ENCODE data around the gene MUC5B.

The MUC5B gene

DNA sequence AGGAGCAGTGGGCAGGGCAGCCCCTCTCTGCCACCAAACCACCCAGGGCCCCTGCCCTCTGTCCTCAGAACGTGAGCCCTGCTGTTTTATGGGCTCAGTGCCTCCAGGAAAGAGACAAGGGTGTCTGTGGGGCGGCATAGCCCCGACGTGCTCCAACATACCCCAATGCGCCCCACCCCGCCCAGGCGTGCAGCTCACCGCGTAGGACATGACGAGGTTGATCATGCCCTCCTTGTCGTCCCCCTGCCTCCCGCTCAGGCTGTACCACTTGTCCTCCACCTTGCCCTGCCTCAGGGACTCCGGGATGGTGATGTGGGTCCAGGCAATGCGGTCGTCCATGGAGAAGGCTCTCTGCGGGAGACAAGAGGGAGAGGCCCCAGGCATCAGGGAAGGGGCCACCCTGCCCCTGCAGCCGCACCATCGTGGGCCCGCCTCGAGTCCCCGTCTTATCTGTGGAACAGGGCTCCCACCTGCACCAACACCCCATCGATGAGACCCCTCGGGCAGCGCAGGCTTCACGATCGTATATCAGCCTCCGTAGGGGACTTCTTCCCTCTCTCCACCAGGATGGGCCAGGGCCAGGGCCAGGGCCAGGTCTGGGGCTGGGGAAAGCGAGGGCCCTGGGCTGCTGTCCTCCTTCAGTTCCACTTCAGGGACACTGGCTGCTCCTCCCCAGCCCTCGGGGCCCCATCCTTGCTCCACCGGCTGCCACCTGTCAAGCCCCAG lies 65.7 kb downstream of the MUC5B start:
- no peak for DNase-seq

DNA sequence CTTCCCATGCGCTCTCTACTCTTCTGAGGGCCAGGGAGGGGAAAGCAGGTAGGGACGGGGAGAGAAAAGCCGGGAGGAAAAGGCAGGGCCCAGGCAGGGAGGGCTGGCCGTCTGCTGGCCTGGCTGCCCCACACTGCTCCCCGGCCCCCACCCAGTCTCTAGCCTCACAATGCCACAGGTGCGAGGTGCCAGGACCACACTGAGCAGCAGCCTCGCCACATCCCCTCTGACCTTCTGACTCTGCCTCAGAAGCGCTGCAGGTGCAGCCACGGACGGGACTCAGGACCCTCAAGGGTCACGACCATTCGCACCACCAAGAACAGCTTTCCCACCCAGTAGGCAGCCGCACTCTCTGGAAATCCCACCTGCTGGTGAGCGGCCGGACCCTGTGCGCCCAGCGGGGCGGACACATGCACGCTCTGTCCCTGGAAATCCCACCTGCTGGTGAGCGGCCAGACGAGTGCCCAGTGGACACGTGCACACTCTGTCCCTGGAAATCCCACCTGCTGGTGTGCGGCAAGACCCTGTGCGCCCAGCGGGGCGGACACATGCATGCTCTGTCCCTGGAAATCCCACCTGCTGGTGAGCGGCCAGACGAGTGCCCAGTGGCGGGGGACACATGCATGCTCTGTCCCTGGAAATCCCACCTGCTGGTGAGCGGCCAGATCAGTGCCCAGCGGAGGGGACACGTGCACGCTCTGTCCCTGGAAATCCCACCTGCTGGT lies 66.5 kb downstream of the MUC5B start:
- DNase-seq = no peak

DNA sequence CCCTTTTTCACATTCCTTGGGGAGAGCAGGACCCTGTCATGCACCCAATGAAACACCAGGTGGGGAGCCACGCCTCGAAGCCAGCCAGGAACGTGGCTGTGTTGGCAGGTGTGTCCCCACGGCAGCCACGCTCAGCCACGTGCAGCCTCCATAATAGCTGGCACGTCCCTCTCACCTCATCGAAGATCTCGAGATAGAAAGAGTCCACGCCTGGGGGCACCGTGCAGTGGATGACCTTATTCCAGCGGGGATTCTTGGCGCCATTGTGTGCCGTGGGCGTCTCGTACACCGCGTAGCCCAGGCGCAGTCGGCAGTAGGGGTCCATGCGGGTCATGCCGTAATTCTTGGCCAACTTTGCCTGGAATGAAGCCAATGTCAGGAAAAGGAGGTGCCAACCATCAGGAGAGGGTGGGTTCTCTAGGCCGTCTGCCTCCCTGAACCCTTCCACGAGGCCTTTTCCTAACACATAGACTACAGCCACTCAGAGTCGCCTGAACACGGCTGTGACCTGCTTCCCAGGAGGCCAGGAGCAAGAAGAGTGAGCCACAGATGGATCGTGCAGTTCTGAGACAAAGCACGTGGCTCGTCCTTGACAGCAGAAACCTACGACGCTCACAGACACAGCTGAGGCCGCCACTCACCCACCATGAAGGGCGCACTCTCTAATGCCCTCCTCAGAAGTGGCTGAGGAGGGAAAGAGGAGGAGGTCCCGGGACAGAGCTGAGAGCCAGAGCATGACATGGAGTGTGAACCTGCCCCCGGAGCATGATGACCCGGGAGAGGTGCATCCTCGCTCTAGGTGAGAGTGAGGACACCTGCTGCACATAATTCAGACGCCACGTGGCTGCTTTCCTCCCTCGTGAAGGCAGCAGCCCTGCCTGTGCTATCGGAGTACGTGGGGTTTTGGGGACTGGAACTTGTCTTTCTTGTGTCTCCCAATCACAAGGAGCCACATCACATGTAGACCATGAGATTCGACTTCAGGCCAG lies 67.5 kb downstream of the MUC5B start:
- no peak for DNase-seq

DNA sequence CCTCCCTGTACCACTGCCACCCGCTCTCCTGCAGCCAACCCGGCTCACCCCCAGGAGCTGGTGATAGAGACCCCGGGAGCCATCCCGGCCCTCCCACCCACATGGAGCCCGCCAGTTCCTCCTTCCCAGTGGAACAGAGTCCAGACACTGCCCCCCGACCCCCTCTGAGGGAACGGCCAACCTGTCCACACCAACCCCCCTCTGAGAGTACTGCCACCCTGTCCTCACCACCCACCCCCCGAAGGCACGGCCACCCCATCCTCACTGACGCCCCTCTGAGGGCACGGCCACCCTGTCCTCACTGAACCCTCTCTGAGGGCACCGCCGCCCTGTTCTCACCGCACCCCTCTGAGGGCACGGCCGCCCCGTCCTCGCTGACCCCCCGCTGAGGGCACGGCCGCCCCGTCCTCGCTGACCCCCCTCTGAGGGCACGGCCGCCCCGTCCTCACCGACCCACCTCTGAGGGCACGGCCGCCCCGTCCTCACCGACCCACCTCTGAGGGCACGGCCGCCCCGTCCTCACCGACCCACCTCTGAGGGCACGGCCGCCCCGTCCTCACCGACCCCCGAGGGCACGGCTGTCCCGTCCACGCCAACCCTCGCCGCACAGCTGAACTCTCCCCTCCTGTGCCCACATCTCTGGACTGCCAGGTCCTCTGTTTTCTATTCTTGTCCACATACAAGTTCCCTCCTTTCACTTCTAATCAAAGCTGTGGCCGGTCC lies 68.6 kb downstream of the MUC5B start:
- no peak for DNase-seq

DNA sequence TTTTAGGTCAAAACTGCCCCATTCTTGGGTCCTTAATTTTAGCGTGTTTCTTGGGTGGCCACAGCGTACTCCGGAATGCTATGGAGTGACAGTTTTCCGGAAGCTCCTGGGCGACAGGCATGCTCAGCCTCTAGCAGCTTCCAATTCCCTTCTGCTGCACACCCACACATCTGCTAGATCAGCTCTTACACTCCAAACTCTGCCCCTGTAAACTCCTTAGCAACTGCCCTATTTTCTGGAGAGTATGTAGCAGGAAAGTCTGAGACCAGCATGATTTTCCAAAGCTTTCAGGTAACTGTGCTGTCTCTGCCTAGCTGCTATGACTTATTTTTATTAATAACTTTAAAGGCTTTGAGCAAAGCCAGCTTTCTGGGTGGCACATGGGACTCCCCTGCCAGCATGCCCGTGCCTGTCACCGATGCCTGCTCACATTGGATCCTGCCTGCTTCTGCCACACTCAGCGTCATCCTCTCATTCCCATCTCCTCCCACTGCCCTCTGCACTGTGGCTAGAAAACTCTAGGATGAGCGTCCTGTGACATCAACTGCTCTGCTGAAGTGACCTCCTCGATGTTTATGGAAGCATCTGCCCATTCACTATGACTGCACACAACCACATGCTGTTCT lies 69.3 kb downstream of the MUC5B start:
- no peak for DNase-seq

DNA sequence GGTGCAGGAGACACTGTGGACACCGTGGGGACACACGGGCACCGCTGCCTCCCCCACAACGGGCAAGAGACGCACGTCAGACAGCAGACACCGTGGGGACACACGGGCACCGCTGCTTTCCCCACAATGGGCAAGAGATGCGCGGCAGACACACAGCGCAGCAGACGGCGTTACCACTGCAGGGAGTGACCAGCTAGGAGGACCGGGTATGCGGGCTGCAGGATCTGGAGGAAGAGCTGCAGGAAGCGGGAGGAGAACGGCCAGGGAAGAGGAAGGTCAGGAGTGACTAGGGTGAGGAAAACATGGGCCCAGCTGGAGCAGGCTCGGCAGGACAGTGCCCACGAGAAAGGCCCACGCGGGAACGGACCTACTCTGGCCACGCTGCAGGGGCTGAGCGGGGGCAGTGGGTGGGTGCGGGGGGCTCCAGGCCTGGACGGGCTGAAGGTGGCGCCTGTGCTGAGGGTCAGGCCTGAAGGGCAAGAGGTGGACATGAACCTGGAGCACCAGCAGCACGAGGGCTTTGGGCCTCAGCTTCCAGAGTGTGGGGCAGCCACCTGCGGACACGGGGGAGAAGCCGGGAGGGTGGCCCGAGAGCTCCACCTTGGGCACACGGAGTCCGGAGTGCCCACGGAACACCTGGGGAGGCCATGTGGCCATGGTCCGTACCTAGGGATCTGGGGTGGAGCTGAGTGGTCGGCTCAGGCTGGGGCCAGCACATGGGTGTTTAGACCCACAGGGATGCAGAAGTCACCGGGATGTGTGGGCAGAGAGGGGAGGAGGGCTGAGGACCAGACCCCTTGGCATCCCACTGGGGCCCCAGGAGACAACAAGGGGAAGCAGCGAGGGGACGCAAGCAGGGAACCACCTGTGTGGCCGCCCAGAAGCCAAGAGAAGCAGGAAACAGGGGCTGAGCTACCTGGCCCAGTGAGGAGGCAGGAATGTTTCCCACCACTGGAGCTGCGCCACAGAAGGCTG lies 70.1 kb downstream of the MUC5B start:
- DNase-seq = no peak

DNA sequence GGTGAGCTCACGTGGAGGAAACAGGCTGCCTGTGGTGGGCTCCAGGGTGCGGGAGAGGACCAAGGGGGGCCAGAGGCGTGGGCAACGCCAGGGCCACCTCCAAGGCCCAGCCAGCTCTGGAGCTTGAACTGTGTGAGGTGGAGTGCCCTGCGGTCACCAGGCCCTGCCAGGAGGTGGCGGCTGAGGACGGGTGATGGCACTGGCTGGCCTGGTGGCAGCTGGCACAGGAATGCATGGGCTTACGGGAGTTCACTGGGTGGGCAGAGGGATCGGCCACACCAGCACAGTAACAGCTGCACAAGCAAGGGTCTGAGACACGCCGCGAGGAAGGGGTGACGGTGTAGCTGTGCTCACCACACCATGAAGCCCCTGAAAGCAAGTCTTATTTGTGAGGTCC lies 70.8 kb downstream of the MUC5B start:
- DNase-seq = no peak

DNA sequence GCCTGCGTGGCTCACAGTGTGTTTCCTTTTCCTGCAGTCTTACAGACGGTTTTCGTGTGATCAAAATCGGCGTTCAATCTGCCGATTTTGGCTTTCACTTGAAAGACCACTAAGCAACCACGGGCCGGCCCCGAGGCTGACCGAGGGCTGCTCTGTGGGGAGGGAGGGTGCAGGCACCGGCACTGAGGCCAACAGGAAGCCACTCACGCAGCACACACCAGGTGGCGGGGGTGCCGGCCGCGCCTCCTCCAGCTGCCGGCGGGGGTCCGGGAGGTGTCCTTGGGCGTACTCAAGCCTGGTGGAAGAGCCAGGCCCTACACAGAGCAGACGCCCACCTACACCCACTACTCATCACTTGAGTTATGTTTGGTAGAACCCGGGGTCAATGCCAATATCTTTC lies 72.2 kb downstream of the MUC5B start:
- DNase-seq = no peak

DNA sequence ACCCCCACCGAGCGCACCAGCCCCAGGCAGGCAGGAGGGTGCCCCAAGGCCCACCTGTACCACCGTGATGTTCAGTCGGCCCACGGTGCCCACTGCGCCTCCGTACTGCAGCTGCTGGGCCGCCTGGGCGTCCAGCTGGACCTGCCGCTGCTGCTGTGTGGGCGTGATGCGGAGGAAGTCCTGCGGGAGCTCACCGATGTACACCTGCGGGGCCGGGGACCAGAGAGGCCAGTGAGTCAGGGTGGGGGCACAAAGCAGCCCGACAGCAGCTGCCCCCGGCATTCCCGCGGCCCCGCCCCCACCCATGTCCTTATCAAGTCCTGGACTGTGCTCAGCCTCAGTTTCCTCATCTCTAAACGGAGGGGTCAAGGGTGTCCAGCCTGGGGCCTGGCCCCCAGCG lies 72.7 kb downstream of the MUC5B start:
- DNase-seq = no peak

DNA sequence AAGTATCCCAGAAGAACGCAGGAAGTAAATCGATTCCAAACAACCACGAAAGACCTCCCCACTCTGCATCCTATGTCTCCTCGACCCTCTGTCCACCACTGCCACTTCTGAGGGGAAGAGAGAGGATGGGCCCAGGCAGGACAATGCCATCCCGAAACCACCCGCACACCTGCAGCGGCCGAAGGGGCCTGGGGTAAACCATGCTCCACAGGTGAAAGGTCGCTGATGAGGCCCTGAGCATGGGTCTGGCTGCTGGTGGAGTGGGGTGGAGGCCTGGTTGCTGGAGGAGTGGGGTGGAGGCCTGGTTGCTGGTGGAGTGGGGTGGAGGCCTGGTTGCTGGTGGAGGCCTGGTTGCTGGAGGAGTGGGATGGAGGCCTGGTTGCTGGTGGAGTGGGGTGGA lies 73.4 kb downstream of the MUC5B start:
- DNase-seq = no peak

DNA sequence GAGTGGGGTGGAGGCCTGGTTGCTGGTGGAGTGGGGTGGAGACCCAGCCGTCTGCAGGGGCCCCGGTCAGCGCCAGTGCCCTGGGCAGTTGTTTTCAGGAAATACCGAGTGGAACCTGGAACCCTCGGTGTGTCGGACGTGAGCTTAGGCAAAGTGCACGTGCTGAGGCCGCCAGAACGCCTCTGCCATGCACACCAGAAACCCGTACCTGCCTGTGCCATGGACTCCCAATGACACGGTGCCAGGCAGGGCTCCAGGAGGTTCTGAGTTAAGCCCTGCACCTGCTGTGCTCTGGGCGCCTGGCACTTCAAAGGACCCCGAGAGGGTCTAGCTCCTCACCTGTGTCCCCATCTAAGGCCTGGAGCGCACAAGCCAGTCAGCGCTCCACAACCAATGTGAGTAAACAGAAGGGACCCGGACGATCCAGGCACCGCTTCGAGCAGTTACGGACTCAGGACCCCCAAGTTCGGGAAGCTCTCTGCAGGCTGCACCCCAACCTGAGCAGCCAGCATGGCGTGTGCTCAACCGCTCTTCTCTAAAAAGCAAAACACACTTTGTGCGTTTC lies 74.2 kb downstream of the MUC5B start:
- no peak for DNase-seq

DNA sequence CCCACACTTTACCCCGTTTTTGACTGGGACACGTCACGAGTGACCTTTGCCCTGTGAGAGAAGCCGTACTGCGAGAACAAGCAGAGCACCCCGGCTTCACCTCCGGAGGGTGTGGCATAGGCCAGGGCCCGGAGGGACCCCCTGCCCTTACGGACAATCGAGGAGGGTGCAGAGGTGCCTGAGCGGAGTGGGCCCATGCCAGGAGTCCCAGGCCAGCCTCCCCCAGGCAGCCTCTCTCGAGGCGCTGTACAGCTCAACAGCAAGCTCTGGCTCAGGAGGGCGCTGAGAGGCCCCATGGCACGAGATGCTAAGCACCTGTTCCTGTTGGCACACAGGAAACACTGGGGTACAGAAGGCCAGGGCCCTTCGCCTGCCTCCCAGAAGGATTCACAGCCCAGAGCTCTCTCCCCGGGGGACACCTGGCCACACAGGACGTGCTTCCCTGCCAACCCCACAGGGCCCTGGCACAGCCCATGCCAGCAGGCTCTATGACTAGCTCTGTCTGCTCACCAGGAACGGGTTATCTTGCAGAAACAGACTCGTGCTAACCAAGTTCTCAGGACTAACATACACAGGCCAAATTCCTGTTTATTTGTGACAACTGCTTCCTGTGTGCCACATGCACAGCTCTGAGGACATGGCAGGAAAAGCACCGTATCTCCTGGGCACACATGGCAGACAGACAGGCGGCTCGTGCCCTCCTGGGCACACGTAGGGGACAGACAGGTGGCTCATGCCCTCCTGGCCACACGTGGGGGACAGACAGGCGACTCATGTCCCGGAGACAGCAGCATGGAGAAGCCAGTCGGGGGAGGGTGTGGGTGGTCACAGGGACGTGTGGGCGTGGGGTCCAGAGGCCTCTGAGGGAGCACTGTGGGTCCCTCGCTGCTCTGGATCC lies 75.0 kb downstream of the MUC5B start:
- DNase-seq = no peak

DNA sequence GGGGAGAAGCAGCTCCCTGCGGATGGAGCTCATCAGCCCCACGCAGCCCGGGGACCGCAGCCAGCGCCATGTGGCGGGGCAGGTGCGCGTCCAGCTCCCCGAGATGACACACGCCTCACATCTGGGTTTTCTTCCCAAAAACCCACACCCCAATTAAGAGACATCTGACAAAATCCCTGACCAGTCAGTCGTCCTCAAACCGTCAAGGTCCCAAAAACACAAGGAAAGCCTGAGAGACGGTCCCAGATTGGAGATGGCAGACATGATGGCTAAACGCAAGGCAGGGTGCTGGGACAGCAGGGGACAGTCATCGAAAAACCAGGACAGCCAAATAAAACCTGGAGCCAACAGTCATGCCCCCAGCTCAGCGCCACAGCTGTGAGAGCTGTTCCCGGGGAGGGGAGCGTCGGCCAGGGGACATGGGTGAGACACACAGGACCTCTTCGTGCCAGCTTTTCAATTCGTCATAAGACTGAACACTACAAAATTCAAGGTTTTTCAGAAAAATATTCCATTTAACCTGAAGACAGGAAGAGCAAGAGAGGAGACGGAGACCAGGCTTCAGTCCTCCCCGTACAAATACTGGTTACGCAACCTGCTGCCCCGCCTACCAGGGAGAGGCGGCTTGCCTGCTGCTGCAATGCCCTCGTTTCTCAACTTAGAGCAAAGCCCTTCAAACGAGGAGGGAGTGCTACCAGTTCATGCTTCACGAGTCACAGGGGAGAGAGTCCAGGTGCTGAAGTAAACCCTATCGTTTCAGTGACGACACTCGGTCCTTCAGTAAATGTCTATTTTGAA lies 76.0 kb downstream of the MUC5B start:
- DNase-seq = peak; percentile 71

DNA sequence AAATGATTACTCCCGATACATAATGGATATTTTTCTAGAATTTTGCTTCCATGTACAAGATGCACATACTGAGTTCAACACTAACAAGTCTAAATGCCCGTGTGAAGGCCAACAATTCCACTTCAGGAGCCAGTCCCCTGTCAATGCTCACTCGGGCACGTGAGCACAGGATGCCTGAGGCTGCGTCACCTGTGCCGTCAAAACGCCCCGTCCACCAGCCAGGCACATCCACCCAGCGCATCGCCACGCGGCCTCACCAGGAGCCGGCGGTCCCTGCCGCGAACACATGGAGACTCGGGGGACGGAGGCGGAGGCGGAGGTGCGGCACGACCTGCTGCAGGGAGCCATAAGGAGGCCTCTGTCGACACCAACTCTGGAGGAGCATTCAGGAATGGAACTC lies 76.8 kb downstream of the MUC5B start:
- DNase-seq = no peak

DNA sequence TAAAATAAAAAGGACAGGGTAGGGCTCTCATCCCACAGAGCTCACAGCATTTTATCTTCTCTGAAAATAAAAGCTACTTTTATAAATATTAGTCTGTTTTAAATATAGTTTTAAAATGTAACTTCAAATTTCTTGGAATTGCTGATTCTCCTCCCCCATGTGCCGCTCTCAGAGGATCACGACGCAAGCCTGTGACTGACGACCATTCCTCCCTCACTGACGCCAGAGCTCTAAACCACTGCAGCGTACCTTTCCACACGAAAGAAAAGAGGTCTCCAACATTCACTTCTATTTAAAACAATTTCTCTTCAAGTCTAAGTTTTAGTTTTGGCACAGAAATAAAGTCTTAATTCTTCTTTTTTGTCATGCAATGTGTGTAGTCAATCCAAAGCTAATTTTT lies 77.3 kb downstream of the MUC5B start:
- no peak for DNase-seq

DNA sequence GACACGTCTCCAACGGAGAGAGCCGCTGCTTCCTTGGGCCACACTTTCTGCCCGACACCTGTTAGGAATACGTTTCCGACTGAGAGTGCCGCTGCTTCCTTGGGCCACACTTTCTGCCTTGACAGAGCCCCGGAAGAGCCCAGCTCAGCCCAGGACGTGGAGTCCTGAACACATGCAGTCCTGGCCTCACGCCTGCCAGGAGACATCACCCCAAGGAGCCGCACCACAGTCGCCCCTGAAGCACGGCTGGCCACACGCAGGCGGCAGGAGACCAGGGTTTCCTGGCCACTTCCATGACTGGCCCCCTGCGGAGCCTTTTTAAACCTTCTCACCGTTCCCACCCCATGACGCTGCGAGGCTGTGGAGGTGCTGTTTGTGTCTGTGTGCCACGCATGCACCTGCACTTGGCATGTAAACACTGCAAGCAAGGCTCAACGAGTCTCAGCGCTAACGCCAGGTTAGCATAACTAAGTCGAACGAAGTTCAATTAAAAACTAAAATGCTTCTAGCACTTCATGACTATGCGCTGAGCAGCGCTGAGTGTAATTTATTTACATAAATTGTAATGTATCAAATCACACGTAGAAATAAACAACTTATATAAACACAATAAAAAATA lies 77.8 kb downstream of the MUC5B start:
- no peak for DNase-seq

DNA sequence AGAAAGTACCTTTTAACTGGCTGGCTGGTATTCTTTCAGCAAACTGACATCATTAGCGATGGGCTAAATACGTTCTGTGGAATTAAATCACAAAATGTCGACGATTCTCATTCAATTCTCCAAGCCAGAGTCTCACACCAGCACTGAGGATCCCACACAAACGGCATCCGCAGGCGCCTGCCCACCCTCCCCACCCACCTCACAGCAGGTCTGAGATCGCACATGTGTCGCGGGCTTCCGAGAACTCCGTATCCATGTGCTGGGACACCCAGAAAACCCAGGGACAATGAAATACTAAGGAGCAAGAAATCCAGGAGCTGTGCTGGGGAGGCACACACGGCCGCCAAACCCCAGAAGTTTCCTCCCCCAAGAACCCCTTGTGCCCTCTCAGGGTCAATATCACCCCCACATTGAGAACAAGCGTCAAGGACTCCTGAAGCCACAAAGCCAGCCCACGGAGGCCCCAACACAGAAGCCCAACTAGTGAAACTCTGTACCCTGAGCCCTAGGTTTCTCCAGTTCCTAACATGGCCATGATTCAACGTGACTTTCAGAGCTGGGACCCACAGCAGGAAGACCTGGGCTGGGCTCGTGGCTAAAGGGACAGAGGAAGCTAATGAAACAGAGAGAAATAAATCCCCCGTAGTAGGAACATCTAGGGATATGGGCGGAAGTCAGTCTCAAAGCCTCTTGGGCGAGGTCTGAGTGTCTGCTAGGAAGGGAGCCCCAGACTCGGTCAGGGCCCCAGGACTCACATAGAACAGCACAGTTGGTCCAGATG lies 78.5 kb downstream of the MUC5B start:
- no peak for DNase-seq

Measured in NCI-H510A (cell line).